GM19467 (cell line): Measurements from ENCODE around the gene GREM2.

ENCODE experiments used
- ATAC-seq: cut with Tn5 transposase; IDR thresholded peaks from one replicate; pipeline ENCODE4 v1.9.1; 2021; ENCODE audit warnings: mild to moderate bottlenecking, moderate library complexity; ENCODE audit not compliant: unreplicated experiment

GREM2 gene

GRCh38 chr1:240503036-240503435 is 108.9 kb downstream of the GREM2 start:
- no peak for ATAC-seq

GRCh38 chr1:240501115-240501514 is 110.8 kb downstream of the GREM2 start:
- ATAC-seq, result no peak

- ATAC-seq, result no peak
Observed at GRCh38 chr1:240500647-240501046, 111.3 kb downstream of the GREM2 start.

GRCh38 chr1:240499012-240499411 is 112.9 kb downstream of the GREM2 start:
- no peak for ATAC-seq

- no peak for ATAC-seq
Observed at GRCh38 chr1:240498335-240498734, 113.6 kb downstream of the GREM2 start.

- ATAC-seq, result no peak
Observed at GRCh38 chr1:240497908-240498307, 114.0 kb downstream of the GREM2 start.

GRCh38 chr1:240496941-240497340 is 115.0 kb downstream of the GREM2 start:
- ATAC-seq, result no peak

- no peak for ATAC-seq
Observed at GRCh38 chr1:240496356-240496755, 115.6 kb downstream of the GREM2 start.

GRCh38 chr1:240495601-240496000 is 116.4 kb downstream of the GREM2 start:
- no peak for ATAC-seq

GRCh38 chr1:240492832-240493440 is 119.0 kb downstream of the GREM2 start:
- no peak for ATAC-seq

- ATAC-seq, result no peak
Observed at GRCh38 chr1:240491796-240492195, 120.2 kb downstream of the GREM2 start.

- no peak for ATAC-seq
Observed at GRCh38 chr1:240491156-240491555, 120.8 kb downstream of the GREM2 start.

GRCh38 chr1:240487493-240487892 is 124.5 kb downstream of the GREM2 start:
- ATAC-seq, result no peak

GRCh38 chr1:240486611-240487010 is 125.3 kb downstream of the GREM2 start:
- no peak for ATAC-seq

- ATAC-seq, result no peak
Observed at GRCh38 chr1:240484804-240485443, 127.0 kb downstream of the GREM2 start.

- no peak for ATAC-seq
Observed at GRCh38 chr1:240478536-240478935, 133.4 kb downstream of the GREM2 start.

GRCh38 chr1:240475832-240476231 is 136.1 kb downstream of the GREM2 start:
- ATAC-seq, result no peak

- ATAC-seq, result peak; percentile 64
Observed at GRCh38 chr1:240474133-240474614, 137.8 kb downstream of the GREM2 start.

GRCh38 chr1:240468656-240469055 is 143.3 kb downstream of the GREM2 start:
- no peak for ATAC-seq

- no peak for ATAC-seq
Observed at GRCh38 chr1:240467895-240468294, 144.1 kb downstream of the GREM2 start.

GRCh38 chr1:240466509-240466908 is 145.4 kb downstream of the GREM2 start:
- no peak for ATAC-seq

GRCh38 chr1:240465531-240465940 is 146.4 kb downstream of the GREM2 start:
- ATAC-seq, result no peak

GRCh38 chr1:240464099-240464498 is 147.9 kb downstream of the GREM2 start:
- ATAC-seq, result no peak
